NB4 (cell line): ENCODE data around the gene SLC25A43.
A peak's percentile ranks its signal among the peaks of the same experiment; 100 is the strongest.

Experiments
- DNase-seq: peaks from one replicate; pipeline ENCODE4 v3.0.0; 2010; ENCODE audit warnings: low read depth
- H3K4me3 ChIP-seq: one replicate; pipeline ENCODE4 v1.5.1; 2011; ENCODE audit warnings: mild to moderate bottlenecking, low read depth, low read length, moderate library complexity
- MYC ChIP-seq: IDR thresholded peaks from 2 replicates; pipeline ENCODE4 v1.6.1; 2011; ENCODE audit warnings: low read depth, low read length
- POLR2A ChIP-seq: IDR thresholded peaks from 2 replicates; pipeline ENCODE4 v1.6.1; 2011; ENCODE audit warnings: mild to moderate bottlenecking; ENCODE audit not compliant: insufficient read length; ENCODE audit errors: extremely low read depth
- TF ChIP-seq, protein P1 (sequence below): IDR thresholded peaks from 2 replicates; pipeline ENCODE4 v1.6.1; 2011; ENCODE audit warnings: low read depth, low read length
- TF ChIP-seq, protein P2 (sequence below): IDR thresholded peaks from one replicate; pipeline ENCODE4 v1.5.1; 2012; ENCODE audit warnings: low read depth, low read length

Gene SLC25A43

DNA sequence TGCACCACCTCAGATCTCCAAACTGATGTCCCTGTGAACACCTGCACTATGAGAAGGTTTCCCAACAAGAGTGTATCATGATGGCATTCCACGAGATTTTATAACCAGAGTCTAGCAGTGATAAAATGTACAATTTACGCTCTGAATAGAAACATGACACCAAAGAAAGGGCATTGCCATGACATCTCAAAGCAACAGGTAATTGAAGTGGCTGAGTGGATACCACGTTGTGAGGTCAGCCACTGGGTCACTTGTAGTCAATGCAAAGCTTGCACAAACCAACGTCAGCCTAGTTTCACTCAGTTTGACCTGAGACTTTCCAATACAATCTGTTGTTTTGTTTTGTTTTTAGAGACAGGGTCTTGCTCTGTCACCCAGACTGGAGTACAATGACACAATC is 54.1 kb downstream of the SLC25A43 start:
- TF ChIP-seq, protein P1, sequence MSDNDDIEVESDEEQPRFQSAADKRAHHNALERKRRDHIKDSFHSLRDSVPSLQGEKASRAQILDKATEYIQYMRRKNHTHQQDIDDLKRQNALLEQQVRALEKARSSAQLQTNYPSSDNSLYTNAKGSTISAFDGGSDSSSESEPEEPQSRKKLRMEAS: no peak
- TF ChIP-seq MYC: no peak
- TF ChIP-seq POLR2A: no peak
- TF ChIP-seq, protein P2, sequence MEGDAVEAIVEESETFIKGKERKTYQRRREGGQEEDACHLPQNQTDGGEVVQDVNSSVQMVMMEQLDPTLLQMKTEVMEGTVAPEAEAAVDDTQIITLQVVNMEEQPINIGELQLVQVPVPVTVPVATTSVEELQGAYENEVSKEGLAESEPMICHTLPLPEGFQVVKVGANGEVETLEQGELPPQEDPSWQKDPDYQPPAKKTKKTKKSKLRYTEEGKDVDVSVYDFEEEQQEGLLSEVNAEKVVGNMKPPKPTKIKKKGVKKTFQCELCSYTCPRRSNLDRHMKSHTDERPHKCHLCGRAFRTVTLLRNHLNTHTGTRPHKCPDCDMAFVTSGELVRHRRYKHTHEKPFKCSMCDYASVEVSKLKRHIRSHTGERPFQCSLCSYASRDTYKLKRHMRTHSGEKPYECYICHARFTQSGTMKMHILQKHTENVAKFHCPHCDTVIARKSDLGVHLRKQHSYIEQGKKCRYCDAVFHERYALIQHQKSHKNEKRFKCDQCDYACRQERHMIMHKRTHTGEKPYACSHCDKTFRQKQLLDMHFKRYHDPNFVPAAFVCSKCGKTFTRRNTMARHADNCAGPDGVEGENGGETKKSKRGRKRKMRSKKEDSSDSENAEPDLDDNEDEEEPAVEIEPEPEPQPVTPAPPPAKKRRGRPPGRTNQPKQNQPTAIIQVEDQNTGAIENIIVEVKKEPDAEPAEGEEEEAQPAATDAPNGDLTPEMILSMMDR: no peak
- DNase-seq: no peak
- no peak overlapping the region for H3K4me3 ChIP-seq

DNA sequence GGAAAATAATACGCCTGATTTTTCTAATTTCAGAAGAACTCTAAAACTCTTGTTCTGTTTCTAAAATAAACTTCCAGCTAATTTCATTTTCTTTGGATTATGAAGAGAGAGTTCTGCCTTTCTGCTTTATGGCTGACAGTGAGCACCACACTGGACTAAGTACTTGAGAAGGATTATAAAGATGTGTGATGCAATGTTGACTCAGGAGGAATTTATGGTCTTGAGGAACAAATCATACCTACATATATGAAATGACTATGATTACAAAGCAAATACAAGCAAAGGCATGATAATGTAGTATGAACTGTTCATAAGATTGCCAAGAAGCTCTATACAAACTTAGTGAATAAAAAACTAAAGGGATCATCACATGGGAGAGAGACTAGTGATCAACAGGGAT is 56.1 kb downstream of the SLC25A43 start:
- no peak for TF ChIP-seq POLR2A
- TF ChIP-seq, protein P2: no peak
- TF ChIP-seq MYC: no peak
- TF ChIP-seq, protein P1: no peak
- H3K4me3 ChIP-seq: no peak overlapping the region
- DNase-seq: no peak

DNA sequence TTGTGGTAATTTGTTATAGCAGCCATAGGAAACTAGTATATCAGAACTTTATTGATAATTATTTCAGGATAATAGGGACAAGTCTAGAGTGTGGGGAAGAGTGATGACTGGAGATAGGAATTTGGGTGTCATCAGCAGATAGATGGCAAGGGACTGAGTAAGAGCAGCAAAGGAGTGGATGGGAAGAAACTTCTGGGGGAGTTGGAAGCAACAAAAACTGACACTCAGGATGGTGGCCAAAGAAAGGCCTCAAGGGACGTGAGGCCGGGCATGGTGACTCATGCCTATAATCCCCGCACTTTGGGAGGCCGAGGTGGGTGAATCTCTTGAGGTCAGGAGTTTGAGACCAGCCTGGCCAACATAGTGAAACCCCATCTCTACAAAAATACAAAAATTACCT is 60.0 kb downstream of the SLC25A43 start:
- DNase-seq: peak; percentile 50
- H3K4me3 ChIP-seq: no peak overlapping the region
- TF ChIP-seq MYC (no peak), POLR2A (no peak)
- TF ChIP-seq, protein P1: no peak
- TF ChIP-seq, protein P2: no peak

DNA sequence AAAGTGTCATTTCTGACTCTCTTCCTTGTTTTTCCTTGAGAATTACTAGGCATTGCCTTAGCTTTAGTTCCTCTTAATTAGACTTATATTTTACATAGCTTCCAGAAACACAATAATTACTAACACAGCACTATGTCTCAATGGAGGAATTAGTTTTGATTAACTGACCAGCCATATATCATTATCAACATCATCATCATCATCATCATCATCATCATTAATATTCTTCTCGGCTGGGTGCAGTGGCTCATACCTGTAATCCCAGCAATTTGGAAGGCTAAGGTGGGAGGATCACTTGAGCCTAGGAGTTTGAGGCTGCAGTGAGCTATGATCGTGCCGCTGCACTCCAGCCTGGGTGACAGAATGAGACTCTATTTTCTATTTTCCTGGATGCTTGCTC is 66.4 kb downstream of the SLC25A43 start:
- no peak overlapping the region for H3K4me3 ChIP-seq
- no peak for DNase-seq
- TF ChIP-seq MYC (no peak), POLR2A (no peak)
- TF ChIP-seq, protein P2: no peak
- TF ChIP-seq, protein P1: no peak

DNA sequence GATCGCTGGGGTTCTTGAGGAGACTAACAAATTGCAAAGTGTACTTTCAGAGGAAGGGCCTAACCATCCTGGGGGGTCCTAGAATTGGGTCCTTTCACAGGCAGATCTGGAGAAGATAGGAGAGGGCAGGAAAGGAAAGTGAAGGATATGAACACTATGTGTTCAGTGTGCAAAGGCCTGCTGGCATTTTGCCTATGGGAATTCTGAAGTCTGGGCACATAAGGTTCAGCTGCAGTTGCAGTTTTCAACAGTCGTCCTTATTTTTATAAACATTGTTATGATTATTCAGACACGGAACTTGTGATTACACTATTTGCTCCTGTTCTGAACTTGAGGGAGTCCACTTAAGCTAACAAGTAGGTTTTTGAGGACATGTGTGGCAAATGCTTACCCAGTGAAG is 67.8 kb downstream of the SLC25A43 start:
- DNase-seq: no peak
- no peak overlapping the region for H3K4me3 ChIP-seq
- TF ChIP-seq POLR2A (no peak), MYC (no peak)
- TF ChIP-seq, protein P1: no peak
- TF ChIP-seq, protein P2: no peak

DNA sequence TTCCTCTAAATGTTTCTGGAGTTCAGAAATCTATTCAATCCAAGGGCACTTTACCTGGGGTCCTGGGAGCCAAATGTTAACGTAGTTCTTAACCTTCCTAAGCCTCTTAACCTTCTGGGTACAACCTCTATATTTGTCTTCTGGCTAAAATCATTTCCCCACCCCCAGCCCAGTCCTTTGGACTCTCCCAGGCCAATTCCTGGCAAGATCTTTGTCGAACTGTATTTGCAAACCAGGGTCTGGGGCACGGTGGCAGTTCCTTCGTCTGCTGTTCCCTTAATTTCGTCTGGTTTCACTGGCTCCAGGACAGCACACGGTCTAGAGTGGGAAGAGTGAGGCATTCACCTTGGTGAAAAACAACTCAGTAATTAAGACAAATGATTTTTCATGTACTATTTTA is 68.3 kb downstream of the SLC25A43 start:
- TF ChIP-seq POLR2A (no peak), MYC (no peak)
- TF ChIP-seq, protein P1: no peak
- TF ChIP-seq, protein P2: no peak
- no peak for DNase-seq
- no peak overlapping the region for H3K4me3 ChIP-seq
